Cardiac muscle cell (in vitro differentiated cells and primary cell): ENCODE measurements around the gene UCK2. TPM values are rescaled to one million over a fixed set of nuclear protein-coding genes. Genes with fewer than 3 reads are reported as not detected.
A peak's percentile ranks its signal among the peaks of the same experiment; 100 is the strongest.

Experiments used
- DNase-seq, 2 donors: peaks; one replicate each; pipeline versions ENCODE4 v3.0.0 to v3.0.0-alpha.2; 2010 to 2017; ENCODE audit warnings: low read depth in 1 of 2, low spot score in 1 of 2
- H3K27ac ChIP-seq: fragments of 200-600 bp; sonication (generic); 2 replicates; pipeline ENCODE4 v1.5.1; 2016
- H3K27me3 ChIP-seq: fragments of 200-600 bp; sonication (generic); 2 replicates; pipeline ENCODE4 v1.6.0; 2016; ENCODE audit warnings: control low read depth
- H3K36me3 ChIP-seq: fragments of 200-600 bp; sonication (generic); 2 replicates; pipeline ENCODE4 v1.5.1; 2016; ENCODE audit warnings: control low read depth
- H3K4me1 ChIP-seq: fragments of 200-600 bp; sonication (generic); 2 replicates; pipeline ENCODE4 v1.8.1; 2017; ENCODE audit warnings: low read depth, mild to moderate bottlenecking, mixed run types
- H3K4me3 ChIP-seq: fragments of 200-600 bp; sonication (generic); 2 replicates; pipeline ENCODE4 v1.5.1; 2016; ENCODE audit warnings: mild to moderate bottlenecking
- H3K9me3 ChIP-seq: fragments of 200-600 bp; sonication (generic); 2 replicates; pipeline ENCODE4 v1.5.1; 2017; ENCODE audit warnings: low read depth, mild to moderate bottlenecking, control low read depth
- CTCF ChIP-seq: IDR thresholded peaks from 2 replicates; pipeline ENCODE4 v1.5.1; 2012; ENCODE audit warnings: low read depth, mild to moderate bottlenecking, low read length
- polyA plus RNA-seq: library from polyadenylated mRNA; unstranded; fragments of >200 nt; fragmentation: Nextera tagmentation; extraction: Ambion mirVana; gene quantifications from 2 replicates; pipeline ENCODE4 v1.2.1, GENCODE V29; 2016
- total RNA-seq: library from RNA; depleted of rRNA; stranded (reverse); fragments of >200 nt; gene quantifications from 2 replicates; pipeline ENCODE4 v1.2.3, GENCODE V29; 2016

The UCK2 gene
- total and polyA plus RNA-seq, 2 experiments from 2014 or later: 19.0 to 29.6 TPM

- peak; percentile 79 to 94 for DNase-seq
- Histone ChIP-seq H3K27me3 (no peaks in the 10 kb centered on the region), H3K4me3 (no peak overlapping the region), H3K36me3 (no peaks in the 10 kb centered on the region), H3K9me3 (no peaks in the 10 kb centered on the region), H3K4me1 (peaks cover 25% of the 10 kb centered on the region), H3K27ac (peak overlapping the region; percentile 83)
- TF ChIP-seq CTCF: no peak
Observed at GRCh38 chr1:165898837-165899236, 71.4 kb downstream of the UCK2 start.

- no peak overlapping the region for H3K4me3 ChIP-seq
- no peak for TF ChIP-seq CTCF
- H3K9me3 ChIP-seq: no peaks in the 10 kb centered on the region
- peaks cover 25% of the 10 kb centered on the region for H3K4me1 ChIP-seq
- H3K27me3 ChIP-seq: no peaks in the 10 kb centered on the region
- DNase-seq: no peak
- peak overlapping the region; percentile 83 for H3K27ac ChIP-seq
- no peaks in the 10 kb centered on the region for H3K36me3 ChIP-seq
Observed at GRCh38 chr1:165899461-165899941, 72.1 kb downstream of the UCK2 start.

GRCh38 chr1:165900576-165901380 lies 73.4 kb downstream of the UCK2 start:
- Histone ChIP-seq H3K4me1 (peaks cover 21% of the 10 kb centered on the region), H3K27ac (no peak overlapping the region), H3K9me3 (no peaks in the 10 kb centered on the region), H3K36me3 (no peaks in the 10 kb centered on the region), H3K4me3 (no peak overlapping the region), H3K27me3 (no peaks in the 10 kb centered on the region)
- TF ChIP-seq CTCF: no peak
- peak in 1 of 2 donors; percentile 64 for DNase-seq

- H3K4me1 ChIP-seq: peaks cover 12% of the 10 kb centered on the region
- no peaks in the 10 kb centered on the region for H3K9me3 ChIP-seq
- no peaks in the 10 kb centered on the region for H3K36me3 ChIP-seq
- no peak for TF ChIP-seq CTCF
- no peak overlapping the region for H3K4me3 ChIP-seq
- DNase-seq: no peak
- H3K27ac ChIP-seq: no peak overlapping the region
- no peaks in the 10 kb centered on the region for H3K27me3 ChIP-seq
Observed at GRCh38 chr1:165902565-165902964, 75.2 kb downstream of the UCK2 start.

- Histone ChIP-seq H3K27ac (no peak overlapping the region), H3K36me3 (no peaks in the 10 kb centered on the region), H3K9me3 (no peaks in the 10 kb centered on the region), H3K27me3 (no peaks in the 10 kb centered on the region), H3K4me1 (peaks cover 2% of the 10 kb centered on the region), H3K4me3 (no peak overlapping the region)
- TF ChIP-seq CTCF: no peak
- peak in 1 of 2 donors; percentile 68 for DNase-seq
Observed at GRCh38 chr1:165903672-165904071, 76.3 kb downstream of the UCK2 start.
